HepG2 (cell line): ENCODE data around the gene DDIT4. TPM values are rescaled to one million over a fixed set of nuclear protein-coding genes. Genes with fewer than 3 reads are reported as not detected.

ENCODE experiments used
- ATF7-NPFF ChIP-seq: sonication (generic); formaldehyde crosslinking; IDR thresholded peaks from 2 replicates; pipeline ENCODE4 v1.8.1; 2023; ENCODE audit warnings: mild to moderate bottlenecking, low read depth, missing genetic modification reagents, moderate library complexity
- CAMTA2 ChIP-seq: sonication (generic); formaldehyde crosslinking; IDR thresholded peaks from 2 replicates; pipeline ENCODE4 v1.4.0; 2020; ENCODE audit warnings: mild to moderate bottlenecking, missing genetic modification reagents, borderline replicate concordance
- CBX2 ChIP-seq, 2 experiments: fragments of 200-600 bp in 1 of 2; sonication (generic); formaldehyde crosslinking in 1 of 2; IDR thresholded peaks; 2 replicates each; pipeline versions ENCODE4 v1.7.0 to v1.8.1; 2018 to 2022; ENCODE audit warnings: low read depth in 2 of 2, low read length in 1 of 2, mild to moderate bottlenecking in 1 of 2, missing genetic modification reagents in 1 of 2
- CTCF ChIP-seq: sonication (generic); formaldehyde crosslinking; IDR thresholded peaks from 2 replicates; pipeline ENCODE4 v1.5.0; 2020; ENCODE audit warnings: mild to moderate bottlenecking, missing genetic modification reagents, moderate library complexity
- ISX ChIP-seq: sonication (generic); formaldehyde crosslinking; conservative IDR thresholded peaks from 2 replicates; pipeline ENCODE4 v1.5.0; 2020; ENCODE audit warnings: missing genetic modification reagents
- JUND ChIP-seq: sonication (generic); formaldehyde crosslinking; IDR thresholded peaks from 2 replicates; pipeline ENCODE4 v1.8.0; 2022; ENCODE audit warnings: mild to moderate bottlenecking, missing genetic modification reagents
- RNF2 ChIP-seq: fragments of 450-650 bp; conservative IDR thresholded peaks from 2 replicates; pipeline ENCODE4 v1.6.1; 2016; ENCODE audit warnings: low read depth
- SMAD9 ChIP-seq: sonication (generic); formaldehyde crosslinking; IDR thresholded peaks from 2 replicates; pipeline ENCODE4 v1.5.1; 2020; ENCODE audit warnings: mild to moderate bottlenecking, missing genetic modification reagents
- ZFP36L1 ChIP-seq: sonication (generic); formaldehyde crosslinking; IDR thresholded peaks from 2 replicates; pipeline ENCODE4 v1.8.0; 2022; ENCODE audit warnings: mild to moderate bottlenecking, missing genetic modification reagents, moderate library complexity
- ZNF24 ChIP-seq: fragments of 450-650 bp; IDR thresholded peaks from 2 replicates; pipeline ENCODE4 v1.6.1; 2017; ENCODE audit warnings: antibody characterized with exemption, mild to moderate bottlenecking
- ZNF282 ChIP-seq: fragments of 450-650 bp; IDR thresholded peaks from 2 replicates; pipeline ENCODE4 v1.6.1; 2018; ENCODE audit not compliant: partially characterized antibody
- ZNF331 ChIP-seq: sonication (generic); formaldehyde crosslinking; IDR thresholded peaks from 2 replicates; pipeline ENCODE4 v1.4.0; 2020; ENCODE audit warnings: missing genetic modification reagents
- ZNF720 ChIP-seq: sonication (generic); formaldehyde crosslinking; IDR thresholded peaks from 2 replicates; pipeline ENCODE4 v1.4.0; 2020; ENCODE audit warnings: missing genetic modification reagents
- ZNF746 ChIP-seq: sonication (generic); formaldehyde crosslinking; IDR thresholded peaks from 2 replicates; pipeline ENCODE4 v1.8.0; 2022; ENCODE audit warnings: mild to moderate bottlenecking, missing genetic modification reagents
- ZNF772 ChIP-seq: sonication (generic); formaldehyde crosslinking; IDR thresholded peaks from 2 replicates; pipeline ENCODE4 v1.5.0; 2020; ENCODE audit warnings: mild to moderate bottlenecking, missing genetic modification reagents
- ZNF841 ChIP-seq: sonication (generic); formaldehyde crosslinking; IDR thresholded peaks from 2 replicates; pipeline ENCODE4 v1.8.1; 2023; ENCODE audit warnings: missing genetic modification reagents, borderline replicate concordance
- ZNF878 ChIP-seq: sonication (generic); formaldehyde crosslinking; IDR thresholded peaks from 2 replicates; pipeline ENCODE4 v1.8.1; 2023; ENCODE audit warnings: mild to moderate bottlenecking, missing genetic modification reagents, moderate library complexity
- ZSCAN12 ChIP-seq: sonication (generic); formaldehyde crosslinking; IDR thresholded peaks from 2 replicates; pipeline ENCODE4 v1.9.0; 2021; ENCODE audit warnings: mild to moderate bottlenecking, missing genetic modification reagents
- ZSCAN22 ChIP-seq: sonication (generic); formaldehyde crosslinking; IDR thresholded peaks from 2 replicates; pipeline ENCODE4 v1.4.0; 2020; ENCODE audit warnings: mild to moderate bottlenecking, missing genetic modification reagents
- polyA plus RNA-seq, 8 experiments: library from polyadenylated mRNA; depleted of rRNA in 3 of 8; stranded (reverse) in 7 of 8; unstranded in 1 of 8; fragments of >200 nt; fragmentation: Illumina TruSeq in 4 of 8; extraction: Trizol in 4 of 8; gene quantifications; 2 replicates each; pipeline versions ENCODE4 v1.2.1 to v1.2.3, GENCODE V29; 2011 to 2016; ENCODE audit warnings: low read depth in 4 of 8, missing spikeins in 1 of 8, mixed read lengths in 1 of 8; ENCODE audit not compliant: insufficient read depth in 1 of 8
- total RNA-seq, 5 experiments: library from RNA; depleted of rRNA; stranded (reverse); fragments of >200 nt; fragmentation: Illumina TruSeq; extraction: Trizol; gene quantifications; 2 replicates each; pipeline ENCODE4 v1.2.3, GENCODE V29; 2016; ENCODE audit warnings: low read depth in 1 of 5
- TF ChIP-seq, protein P1 (sequence below): sonication (generic); formaldehyde crosslinking; IDR thresholded peaks from 2 replicates; pipeline ENCODE4 v1.8.0; 2023; ENCODE audit warnings: mild to moderate bottlenecking, missing genetic modification reagents
- TF ChIP-seq, protein P2 (sequence below): sonication (generic); formaldehyde crosslinking; IDR thresholded peaks from 2 replicates; pipeline ENCODE4 v1.9.0; 2022; ENCODE audit warnings: low read depth, missing genetic modification reagents
- TF ChIP-seq, protein P3 (sequence below): sonication (generic); formaldehyde crosslinking; IDR thresholded peaks from 2 replicates; pipeline ENCODE4 v1.5.0; 2020; ENCODE audit warnings: mild to moderate bottlenecking, missing genetic modification reagents, borderline replicate concordance

Gene DDIT4
- total and polyA plus RNA-seq, 2 of the 13 experiments (the other 11 are each of a cell fraction or from before 2014, with no cell fraction given): 35.6 to 40.7 TPM

DNA sequence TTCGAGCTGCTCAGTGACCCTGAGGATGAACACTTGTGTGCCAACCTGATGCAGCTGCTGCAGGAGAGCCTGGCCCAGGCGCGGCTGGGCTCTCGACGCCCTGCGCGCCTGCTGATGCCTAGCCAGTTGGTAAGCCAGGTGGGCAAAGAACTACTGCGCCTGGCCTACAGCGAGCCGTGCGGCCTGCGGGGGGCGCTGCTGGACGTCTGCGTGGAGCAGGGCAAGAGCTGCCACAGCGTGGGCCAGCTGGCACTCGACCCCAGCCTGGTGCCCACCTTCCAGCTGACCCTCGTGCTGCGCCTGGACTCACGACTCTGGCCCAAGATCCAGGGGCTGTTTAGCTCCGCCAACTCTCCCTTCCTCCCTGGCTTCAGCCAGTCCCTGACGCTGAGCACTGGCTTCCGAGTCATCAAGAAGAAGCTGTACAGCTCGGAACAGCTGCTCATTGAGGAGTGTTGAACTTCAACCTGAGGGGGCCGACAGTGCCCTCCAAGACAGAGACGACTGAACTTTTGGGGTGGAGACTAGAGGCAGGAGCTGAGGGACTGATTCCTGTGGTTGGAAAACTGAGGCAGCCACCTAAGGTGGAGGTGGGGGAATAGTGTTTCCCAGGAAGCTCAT is 1.1 kb downstream of the DDIT4 start (continued):
- TF ChIP-seq CTCF (CRISPR knock-in tag): peak; percentile 89
- TF ChIP-seq SMAD9 (CRISPR knock-in tag): no peak
- TF ChIP-seq ZSCAN12: 0 out of 2 replicates have a peak, but pooled peaks have one; percentile 8
- TF ChIP-seq ZNF746 (CRISPR knock-in tag): no peak; the same call in 1 of the 2 replicates
- no peak for TF ChIP-seq CBX2 (IDR thresholded peaks at IDR 0.05; ENCODE audit: low read depth, low read length)
- TF ChIP-seq CBX2 (CRISPR knock-in tag; IDR thresholded peaks at IDR 0.05; ENCODE audit: low read depth): no peak
- TF ChIP-seq ATF7-NPFF: no peak
- TF ChIP-seq ZNF841 (CRISPR knock-in tag): 0 out of 2 replicates have a peak, but pooled peaks have one; percentile 57
- TF ChIP-seq ZNF772: no peak
- TF ChIP-seq ZNF720: no peak
- TF ChIP-seq, protein P1, sequence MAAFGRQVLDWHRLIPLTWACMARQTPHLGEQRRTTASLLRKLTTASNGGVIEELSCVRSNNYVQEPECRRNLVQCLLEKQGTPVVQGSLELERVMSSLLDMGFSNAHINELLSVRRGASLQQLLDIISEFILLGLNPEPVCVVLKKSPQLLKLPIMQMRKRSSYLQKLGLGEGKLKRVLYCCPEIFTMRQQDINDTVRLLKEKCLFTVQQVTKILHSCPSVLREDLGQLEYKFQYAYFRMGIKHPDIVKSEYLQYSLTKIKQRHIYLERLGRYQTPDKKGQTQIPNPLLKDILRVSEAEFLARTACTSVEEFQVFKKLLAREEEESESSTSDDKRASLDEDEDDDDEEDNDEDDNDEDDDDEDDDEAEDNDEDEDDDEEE (CRISPR knock-in tag): no peak
- no peak; the same call in 1 of the 2 replicates for TF ChIP-seq ZNF331 (CRISPR knock-in tag)
- TF ChIP-seq ISX: no peak
- TF ChIP-seq ZNF282: no peak
- TF ChIP-seq JUND (CRISPR knock-in tag): 0 out of 2 replicates have a peak, but pooled peaks have one; percentile 10
- TF ChIP-seq, protein P2, sequence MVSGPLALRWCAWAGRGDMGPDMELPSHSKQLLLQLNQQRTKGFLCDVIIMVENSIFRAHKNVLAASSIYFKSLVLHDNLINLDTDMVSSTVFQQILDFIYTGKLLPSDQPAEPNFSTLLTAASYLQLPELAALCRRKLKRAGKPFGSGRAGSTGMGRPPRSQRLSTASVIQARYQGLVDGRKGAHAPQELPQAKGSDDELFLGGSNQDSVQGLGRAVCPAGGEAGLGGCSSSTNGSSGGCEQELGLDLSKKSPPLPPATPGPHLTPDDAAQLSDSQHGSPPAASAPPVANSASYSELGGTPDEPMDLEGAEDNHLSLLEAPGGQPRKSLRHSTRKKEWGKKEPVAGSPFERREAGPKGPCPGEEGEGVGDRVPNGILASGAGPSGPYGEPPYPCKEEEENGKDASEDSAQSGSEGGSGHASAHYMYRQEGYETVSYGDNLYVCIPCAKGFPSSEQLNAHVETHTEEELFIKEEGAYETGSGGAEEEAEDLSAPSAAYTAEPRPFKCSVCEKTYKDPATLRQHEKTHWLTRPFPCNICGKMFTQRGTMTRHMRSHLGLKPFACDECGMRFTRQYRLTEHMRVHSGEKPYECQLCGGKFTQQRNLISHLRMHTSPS (CRISPR knock-in tag): peak; percentile 97
- TF ChIP-seq, protein P3, sequence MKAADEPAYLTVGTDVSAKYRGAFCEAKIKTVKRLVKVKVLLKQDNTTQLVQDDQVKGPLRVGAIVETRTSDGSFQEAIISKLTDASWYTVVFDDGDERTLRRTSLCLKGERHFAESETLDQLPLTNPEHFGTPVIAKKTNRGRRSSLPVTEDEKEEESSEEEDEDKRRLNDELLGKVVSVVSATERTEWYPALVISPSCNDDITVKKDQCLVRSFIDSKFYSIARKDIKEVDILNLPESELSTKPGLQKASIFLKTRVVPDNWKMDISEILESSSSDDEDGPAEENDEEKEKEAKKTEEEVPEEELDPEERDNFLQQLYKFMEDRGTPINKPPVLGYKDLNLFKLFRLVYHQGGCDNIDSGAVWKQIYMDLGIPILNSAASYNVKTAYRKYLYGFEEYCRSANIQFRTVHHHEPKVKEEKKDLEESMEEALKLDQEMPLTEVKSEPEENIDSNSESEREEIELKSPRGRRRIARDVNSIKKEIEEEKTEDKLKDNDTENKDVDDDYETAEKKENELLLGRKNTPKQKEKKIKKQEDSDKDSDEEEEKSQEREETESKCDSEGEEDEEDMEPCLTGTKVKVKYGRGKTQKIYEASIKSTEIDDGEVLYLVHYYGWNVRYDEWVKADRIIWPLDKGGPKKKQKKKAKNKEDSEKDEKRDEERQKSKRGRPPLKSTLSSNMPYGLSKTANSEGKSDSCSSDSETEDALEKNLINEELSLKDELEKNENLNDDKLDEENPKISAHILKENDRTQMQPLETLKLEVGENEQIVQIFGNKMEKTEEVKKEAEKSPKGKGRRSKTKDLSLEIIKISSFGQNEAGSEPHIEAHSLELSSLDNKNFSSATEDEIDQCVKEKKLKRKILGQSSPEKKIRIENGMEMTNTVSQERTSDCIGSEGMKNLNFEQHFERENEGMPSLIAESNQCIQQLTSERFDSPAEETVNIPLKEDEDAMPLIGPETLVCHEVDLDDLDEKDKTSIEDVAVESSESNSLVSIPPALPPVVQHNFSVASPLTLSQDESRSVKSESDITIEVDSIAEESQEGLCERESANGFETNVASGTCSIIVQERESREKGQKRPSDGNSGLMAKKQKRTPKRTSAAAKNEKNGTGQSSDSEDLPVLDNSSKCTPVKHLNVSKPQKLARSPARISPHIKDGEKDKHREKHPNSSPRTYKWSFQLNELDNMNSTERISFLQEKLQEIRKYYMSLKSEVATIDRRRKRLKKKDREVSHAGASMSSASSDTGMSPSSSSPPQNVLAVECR (CRISPR knock-in tag): peak; percentile 45; the same call in 1 of the 2 replicates
- no peak for TF ChIP-seq ZNF878 (CRISPR knock-in tag)
- TF ChIP-seq RNF2: no peak
- TF ChIP-seq CAMTA2 (CRISPR knock-in tag): no peak
- no peak; the same call in 1 of the 2 replicates for TF ChIP-seq ZSCAN22 (CRISPR knock-in tag)
- no peak for TF ChIP-seq ZFP36L1
- TF ChIP-seq ZNF24: no peak
